HG03558 (cell line): ENCODE measurements around the gene SNAP25.

Experiments used
- ATAC-seq: cut with Tn5 transposase; IDR thresholded peaks from one replicate; pipeline ENCODE4 v1.9.1; 2021; ENCODE audit warnings: moderate number of reproducible peaks; ENCODE audit not compliant: unreplicated experiment; ENCODE audit errors: extremely low read depth

SNAP25 gene

GRCh38 chr20:10213526-10213925, 5.1 kb upstream of the SNAP25 start:
- no peak for ATAC-seq

GRCh38 chr20:10216146-10216791, 2.4 kb upstream of the SNAP25 start:
- ATAC-seq = no peak

- ATAC-seq = no peak
Measured at GRCh38 chr20:10217721-10218410, 764 bp upstream of the SNAP25 start.

- peak; percentile 74 for ATAC-seq
Measured at GRCh38 chr20:10219452-10219791, 792 bp downstream of the SNAP25 start.

GRCh38 chr20:10219993-10220750, 1.5 kb downstream of the SNAP25 start:
- ATAC-seq = no peak

- no peak for ATAC-seq
Measured at GRCh38 chr20:10221021-10221420, 2.4 kb downstream of the SNAP25 start.

GRCh38 chr20:10225439-10226060, 6.9 kb downstream of the SNAP25 start:
- no peak for ATAC-seq

- no peak for ATAC-seq
Measured at GRCh38 chr20:10228330-10228729, 9.7 kb downstream of the SNAP25 start.

- ATAC-seq = no peak
Measured at GRCh38 chr20:10231290-10231689, 12.7 kb downstream of the SNAP25 start.

- ATAC-seq = no peak
Measured at GRCh38 chr20:10236540-10237533, 18.2 kb downstream of the SNAP25 start.

GRCh38 chr20:10239954-10240353, 21.3 kb downstream of the SNAP25 start:
- ATAC-seq = no peak

GRCh38 chr20:10240655-10241054, 22.0 kb downstream of the SNAP25 start:
- no peak for ATAC-seq

GRCh38 chr20:10242166-10242565, 23.5 kb downstream of the SNAP25 start:
- ATAC-seq = no peak

- no peak for ATAC-seq
Measured at GRCh38 chr20:10247440-10247839, 28.8 kb downstream of the SNAP25 start.

GRCh38 chr20:10249048-10249770, 30.6 kb downstream of the SNAP25 start:
- ATAC-seq = no peak

- no peak for ATAC-seq
Measured at GRCh38 chr20:10249822-10250221, 31.2 kb downstream of the SNAP25 start.

GRCh38 chr20:10250902-10251301, 32.3 kb downstream of the SNAP25 start:
- no peak for ATAC-seq

- ATAC-seq = no peak
Measured at GRCh38 chr20:10253780-10254179, 35.1 kb downstream of the SNAP25 start.

- no peak for ATAC-seq
Measured at GRCh38 chr20:10255846-10256245, 37.2 kb downstream of the SNAP25 start.
